ENCODE results near the gene ZDHHC5.

ZDHHC5 gene

DNA sequence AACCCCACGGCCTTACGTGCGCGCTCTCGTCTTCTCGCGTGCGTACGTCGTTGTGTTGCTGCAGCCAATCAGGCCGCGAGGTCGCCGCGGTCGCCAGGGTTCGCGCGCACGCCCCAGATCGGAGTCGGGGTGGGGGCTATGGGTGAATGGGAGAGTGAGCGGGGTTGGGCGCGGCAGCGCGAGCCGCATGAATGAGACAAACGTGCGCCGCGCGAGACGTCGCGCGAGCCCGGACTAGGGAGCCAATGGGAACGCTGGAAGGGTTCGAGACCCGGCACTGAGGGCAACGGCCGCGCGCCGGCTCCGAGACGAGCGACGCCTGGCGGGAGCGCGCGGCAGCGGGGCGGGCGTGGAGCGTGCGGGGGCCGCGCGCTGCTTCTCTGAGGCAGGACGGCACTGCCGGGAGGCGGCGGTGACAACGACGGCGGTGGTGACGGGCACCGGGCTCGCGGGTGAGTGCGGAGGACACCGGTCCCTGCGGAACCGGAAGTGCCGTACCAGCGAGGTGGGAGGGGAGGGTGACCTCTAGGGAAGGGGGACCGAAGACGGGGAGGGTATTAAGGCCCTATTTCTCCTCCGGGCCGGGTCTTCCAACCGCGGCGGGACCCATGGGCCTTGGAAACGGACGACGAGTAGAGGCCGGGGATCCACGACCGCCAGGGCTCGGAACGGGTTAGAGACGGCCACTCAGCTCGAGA lies at the start of gene ZDHHC5:
TSS of gene ZDHHC5 (plus strand) at position 379 of the 698 bp plus-strand sequence. CDS start 4,977 bp downstream, outside the sequence.
- peaks cover 4% of the 10 kb centered on the region for H3K27me3 Mint-ChIP-seq (ENCODE audit: low read depth)
- H3K36me3 Mint-ChIP-seq (ENCODE audit: low read depth) = peaks cover 14% of the 10 kb centered on the region
- peak within 1 kb of the TSS; percentile 100 for H3K27ac Mint-ChIP-seq
- H3K4me3 Mint-ChIP-seq = peak within 1 kb of the TSS; percentile 98
- no peaks in the 10 kb centered on the region for H3K9me3 Mint-ChIP-seq
- H3K4me1 Mint-ChIP-seq (ENCODE audit: low read depth) = peaks cover 33% of the 10 kb centered on the region

GRCh38 chr11:57618438-57618837 lies 49.5 kb upstream of the ZDHHC5 start:
- H3K36me3 Mint-ChIP-seq (ENCODE audit: low read depth) = no peaks in the 10 kb centered on the region
- H3K4me1 Mint-ChIP-seq (ENCODE audit: low read depth) = no peaks in the 10 kb centered on the region
- H3K4me3 Mint-ChIP-seq = no peak overlapping the region
- H3K9me3 Mint-ChIP-seq = peaks cover 9% of the 10 kb centered on the region
- H3K27me3 Mint-ChIP-seq (ENCODE audit: low read depth) = no peaks in the 10 kb centered on the region
- H3K27ac Mint-ChIP-seq = no peak overlapping the region

DNA sequence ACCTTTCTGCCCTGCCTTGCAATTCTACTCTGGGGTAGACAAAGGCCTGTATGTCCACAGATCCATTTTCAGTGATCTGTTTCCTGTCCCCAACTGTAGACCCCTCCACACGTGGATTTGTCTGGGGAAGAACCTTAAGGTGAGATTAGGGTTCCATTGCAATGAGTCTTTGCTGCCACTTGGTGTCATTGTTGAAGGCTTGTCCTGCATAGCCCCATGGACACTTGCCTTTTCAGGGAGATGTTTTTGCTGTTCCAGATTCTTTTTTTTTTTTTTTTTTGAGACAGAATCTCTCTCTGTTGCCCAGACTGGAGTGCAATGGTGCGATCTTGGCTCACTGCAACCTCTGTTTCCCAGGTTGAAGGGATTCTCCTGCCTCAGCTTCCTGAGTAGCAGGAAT lies 48.6 kb upstream of the ZDHHC5 start:
- Mint-ChIP-seq H3K27ac (no peak overlapping the region), H3K4me3 (no peak overlapping the region), H3K9me3 (peaks cover 9% of the 10 kb centered on the region), H3K36me3 (ENCODE audit: low read depth) (no peaks in the 10 kb centered on the region), H3K27me3 (ENCODE audit: low read depth) (no peaks in the 10 kb centered on the region), H3K4me1 (ENCODE audit: low read depth) (no peaks in the 10 kb centered on the region)

DNA sequence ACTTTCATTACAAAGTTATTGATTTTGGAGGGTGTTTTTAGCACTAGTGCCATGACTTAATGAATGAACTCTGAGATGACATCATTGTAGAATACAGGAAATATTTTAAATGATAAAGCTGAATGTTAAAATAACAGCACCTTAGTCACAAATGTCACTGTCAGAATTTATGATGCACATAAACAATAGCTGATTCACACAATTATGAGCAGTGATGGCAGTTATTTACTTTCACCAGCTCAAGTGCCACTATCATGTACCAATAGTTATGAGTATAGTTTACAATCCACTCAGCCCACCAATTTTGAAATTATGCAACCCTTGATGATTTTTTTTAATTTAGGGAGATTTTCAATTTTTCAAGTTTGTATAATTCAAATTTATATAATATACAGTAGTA lies 47.4 kb upstream of the ZDHHC5 start:
- Mint-ChIP-seq H3K4me1 (ENCODE audit: low read depth) (no peaks in the 10 kb centered on the region), H3K9me3 (peaks cover 9% of the 10 kb centered on the region), H3K27ac (no peak overlapping the region), H3K27me3 (ENCODE audit: low read depth) (no peaks in the 10 kb centered on the region), H3K4me3 (no peak overlapping the region), H3K36me3 (ENCODE audit: low read depth) (no peaks in the 10 kb centered on the region)

DNA sequence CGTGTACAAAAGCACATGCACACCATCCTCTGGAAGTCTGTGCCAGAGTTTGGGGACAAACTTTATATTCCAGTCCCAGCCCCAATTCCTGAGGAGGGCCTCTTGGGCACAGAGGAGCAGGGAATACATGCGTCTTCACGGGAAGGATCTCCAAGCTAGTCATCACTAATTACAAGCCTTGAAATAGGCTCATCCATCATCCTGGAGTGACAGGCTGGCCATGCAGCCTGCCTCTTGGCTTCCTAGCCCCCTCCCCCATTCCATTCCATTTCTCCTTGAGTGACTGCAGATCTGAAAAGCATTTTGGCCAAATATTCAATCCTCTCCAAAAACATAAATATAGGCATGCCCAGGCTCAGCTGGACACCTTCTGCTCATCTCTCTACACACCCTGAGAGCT lies 45.7 kb upstream of the ZDHHC5 start:
- H3K9me3 Mint-ChIP-seq = peaks cover 9% of the 10 kb centered on the region

DNA sequence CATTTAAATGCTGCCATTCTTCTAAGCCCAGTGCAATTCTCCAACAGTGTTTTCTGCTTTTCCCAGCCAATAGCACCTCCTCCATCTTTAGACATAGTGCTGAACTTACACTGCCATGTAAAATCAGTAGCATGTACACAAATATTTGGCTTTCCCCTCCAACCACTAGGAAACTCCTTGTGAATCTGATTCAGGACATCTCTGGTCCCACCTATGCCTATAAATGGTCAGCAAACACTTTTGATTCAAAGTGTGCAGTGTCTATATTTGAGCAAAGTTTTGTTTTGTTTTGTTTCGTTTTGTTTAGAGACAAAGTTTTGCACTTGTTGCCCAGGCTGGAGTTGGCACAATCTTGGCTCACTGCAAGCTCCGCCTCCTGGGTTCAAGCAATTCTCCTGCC lies 43.0 kb upstream of the ZDHHC5 start:
- H3K27ac Mint-ChIP-seq = no peak overlapping the region
- H3K27me3 Mint-ChIP-seq (ENCODE audit: low read depth) = peaks cover under 1% of the 10 kb centered on the region
- no peak overlapping the region for H3K4me3 Mint-ChIP-seq
- no peaks in the 10 kb centered on the region for H3K4me1 Mint-ChIP-seq (ENCODE audit: low read depth)
- peaks cover 7% of the 10 kb centered on the region for H3K9me3 Mint-ChIP-seq
- no peaks in the 10 kb centered on the region for H3K36me3 Mint-ChIP-seq (ENCODE audit: low read depth)

More for the DNA sequence above, 45.7 kb upstream of the ZDHHC5 start:
- Mint-ChIP-seq H3K36me3 (ENCODE audit: low read depth) (no peaks in the 10 kb centered on the region), H3K4me3 (no peak overlapping the region), H3K27me3 (ENCODE audit: low read depth) (no peaks in the 10 kb centered on the region), H3K4me1 (ENCODE audit: low read depth) (no peaks in the 10 kb centered on the region), H3K27ac (no peak overlapping the region)

- no peak overlapping the region for H3K27ac Mint-ChIP-seq
- peaks cover 11% of the 10 kb centered on the region for H3K27me3 Mint-ChIP-seq (ENCODE audit: low read depth)
- no peaks in the 10 kb centered on the region for H3K36me3 Mint-ChIP-seq (ENCODE audit: low read depth)
- no peaks in the 10 kb centered on the region for H3K4me1 Mint-ChIP-seq (ENCODE audit: low read depth)
- H3K4me3 Mint-ChIP-seq = no peak overlapping the region
- no peaks in the 10 kb centered on the region for H3K9me3 Mint-ChIP-seq
These were observed 41.0 kb upstream of the ZDHHC5 start for GRCh38 chr11:57626895-57627294.

DNA sequence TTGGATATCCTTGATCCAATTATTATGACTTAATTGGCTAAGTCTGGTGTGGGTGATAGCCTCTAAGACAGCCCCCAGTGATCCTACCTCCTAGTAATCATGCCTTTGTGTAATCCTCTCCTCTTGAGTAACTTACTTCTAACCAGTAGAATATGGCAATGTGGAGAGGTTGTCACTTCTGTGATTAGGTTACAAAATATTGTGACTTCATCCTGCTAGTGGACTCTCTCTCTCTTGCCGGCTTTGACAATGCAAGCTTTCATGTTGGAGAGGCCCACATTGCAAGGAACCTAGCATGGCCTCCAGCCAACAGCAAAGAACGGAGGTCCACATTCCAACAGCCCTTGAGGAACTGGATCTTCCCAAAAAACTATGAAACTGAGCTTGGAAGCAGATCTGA lies 37.7 kb upstream of the ZDHHC5 start:
- Mint-ChIP-seq H3K4me1 (ENCODE audit: low read depth) (no peaks in the 10 kb centered on the region), H3K9me3 (no peaks in the 10 kb centered on the region), H3K27me3 (ENCODE audit: low read depth) (peaks cover 25% of the 10 kb centered on the region), H3K27ac (no peak overlapping the region), H3K36me3 (ENCODE audit: low read depth) (no peaks in the 10 kb centered on the region), H3K4me3 (no peak overlapping the region)

DNA sequence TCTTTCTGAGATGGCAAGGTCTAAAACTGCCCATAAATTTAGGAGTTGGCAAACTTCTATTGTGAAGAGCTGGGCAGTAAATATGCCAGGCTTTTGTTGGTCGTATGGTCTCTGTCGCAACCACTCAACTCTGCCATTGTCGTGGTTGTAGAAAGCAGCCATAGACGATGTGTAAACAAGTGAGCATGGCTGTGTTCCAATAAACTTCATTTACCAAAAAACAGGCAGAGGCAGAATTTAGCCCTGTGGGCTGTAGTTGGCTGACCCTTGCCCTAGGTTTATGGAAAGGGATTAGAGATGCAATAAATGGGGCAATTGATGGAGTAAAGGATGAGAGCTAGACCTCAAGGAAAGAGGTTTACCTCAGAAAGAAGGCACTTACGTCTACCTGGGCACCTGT lies 35.8 kb upstream of the ZDHHC5 start:
- Mint-ChIP-seq H3K9me3 (no peaks in the 10 kb centered on the region), H3K4me3 (no peak overlapping the region), H3K36me3 (ENCODE audit: low read depth) (no peaks in the 10 kb centered on the region), H3K27me3 (ENCODE audit: low read depth) (peaks cover 28% of the 10 kb centered on the region), H3K4me1 (ENCODE audit: low read depth) (no peaks in the 10 kb centered on the region), H3K27ac (no peak overlapping the region)

GRCh38 chr11:57633394-57634070 lies 34.4 kb upstream of the ZDHHC5 start:
- peaks cover 32% of the 10 kb centered on the region for H3K27me3 Mint-ChIP-seq (ENCODE audit: low read depth)
- no peak overlapping the region for H3K27ac Mint-ChIP-seq
- no peaks in the 10 kb centered on the region for H3K36me3 Mint-ChIP-seq (ENCODE audit: low read depth)
- no peaks in the 10 kb centered on the region for H3K9me3 Mint-ChIP-seq
- peaks cover 3% of the 10 kb centered on the region for H3K4me1 Mint-ChIP-seq (ENCODE audit: low read depth)
- no peak overlapping the region for H3K4me3 Mint-ChIP-seq

DNA sequence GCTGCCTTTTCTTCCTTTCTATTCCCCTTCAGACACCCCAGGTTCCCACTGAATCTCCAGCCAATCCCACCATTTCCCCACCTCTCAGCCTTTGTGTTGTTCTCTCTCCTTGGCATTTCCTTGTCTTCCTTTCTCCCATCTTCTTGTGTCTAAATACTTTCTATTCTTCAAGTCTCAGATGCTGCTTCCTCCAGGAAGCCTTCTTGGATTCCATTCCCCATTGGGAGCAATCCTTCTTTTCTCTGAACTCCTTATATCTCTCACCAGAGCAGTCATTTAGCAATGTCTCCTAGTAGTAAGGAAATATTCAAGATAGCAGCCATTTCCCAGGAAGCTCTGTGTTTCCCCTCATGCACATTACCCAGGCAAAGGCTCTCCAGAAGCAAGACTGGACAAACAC lies 33.6 kb upstream of the ZDHHC5 start:
- peaks cover 8% of the 10 kb centered on the region for H3K4me1 Mint-ChIP-seq (ENCODE audit: low read depth)
- no peaks in the 10 kb centered on the region for H3K9me3 Mint-ChIP-seq
- peaks cover 32% of the 10 kb centered on the region for H3K27me3 Mint-ChIP-seq (ENCODE audit: low read depth)

DNA sequence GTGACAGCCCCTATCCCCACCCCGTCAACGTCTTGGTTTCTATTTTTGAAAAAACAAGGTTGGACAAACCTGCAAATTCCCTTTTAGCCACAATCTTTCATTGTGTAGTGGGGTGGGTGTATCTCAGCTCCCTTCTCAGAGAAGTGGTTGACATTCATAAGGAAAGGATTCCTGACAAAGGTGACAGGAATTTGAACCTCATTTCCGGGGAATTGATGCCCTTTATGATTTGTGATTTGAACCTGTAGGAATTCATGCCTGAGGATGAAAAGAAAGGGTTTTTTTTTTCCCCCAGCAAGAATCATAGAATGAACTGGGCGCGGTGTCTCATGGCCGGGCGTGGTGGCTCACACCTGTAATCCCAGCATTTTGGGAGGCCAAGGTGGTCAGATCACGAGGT lies 32.7 kb upstream of the ZDHHC5 start:
- Mint-ChIP-seq H3K4me3 (no peak overlapping the region), H3K27me3 (ENCODE audit: low read depth) (peaks cover 29% of the 10 kb centered on the region), H3K27ac (no peak overlapping the region), H3K36me3 (ENCODE audit: low read depth) (no peaks in the 10 kb centered on the region), H3K9me3 (no peaks in the 10 kb centered on the region), H3K4me1 (ENCODE audit: low read depth) (peaks cover 10% of the 10 kb centered on the region)

More for the DNA sequence above, 33.6 kb upstream of the ZDHHC5 start:
- no peak overlapping the region for H3K4me3 Mint-ChIP-seq
- H3K27ac Mint-ChIP-seq = no peak overlapping the region
- H3K36me3 Mint-ChIP-seq (ENCODE audit: low read depth) = no peaks in the 10 kb centered on the region

GRCh38 chr11:57637626-57638004 lies 30.3 kb upstream of the ZDHHC5 start:
- H3K4me3 Mint-ChIP-seq = peak overlapping the region; percentile 96
- peaks cover 20% of the 10 kb centered on the region for H3K27me3 Mint-ChIP-seq (ENCODE audit: low read depth)
- H3K36me3 Mint-ChIP-seq (ENCODE audit: low read depth) = no peaks in the 10 kb centered on the region
- peaks cover 10% of the 10 kb centered on the region for H3K4me1 Mint-ChIP-seq (ENCODE audit: low read depth)
- no peak overlapping the region for H3K27ac Mint-ChIP-seq
- no peaks in the 10 kb centered on the region for H3K9me3 Mint-ChIP-seq

- Mint-ChIP-seq H3K4me3 (peak overlapping the region; percentile 96), H3K9me3 (no peaks in the 10 kb centered on the region), H3K36me3 (ENCODE audit: low read depth) (no peaks in the 10 kb centered on the region), H3K27me3 (ENCODE audit: low read depth) (peaks cover 20% of the 10 kb centered on the region), H3K27ac (peak overlapping the region; percentile 36), H3K4me1 (ENCODE audit: low read depth) (peaks cover 10% of the 10 kb centered on the region)
These were observed 29.7 kb upstream of the ZDHHC5 start for GRCh38 chr11:57638005-57638781.
